Measurements from ENCODE around the gene PPFIBP1.

- TF ChIP-seq POLR2A (IDR thresholded peaks at IDR 0.05; ENCODE audit: extremely low read depth, insufficient read length): no peak
- TF ChIP-seq CTCF (IDR thresholded peaks at IDR 0.05; ENCODE audit: low read depth, low read length): no peak
These were observed 91.4 kb downstream of the PPFIBP1 start for GRCh38 chr12:27615331-27615891.
